HepG2 (cell line): ENCODE results near the gene TBC1D16. TPM values are rescaled to one million over a fixed set of nuclear protein-coding genes. Genes with fewer than 3 reads are reported as not detected.

Source experiments
- DMAP1 ChIP-seq: IDR thresholded peaks from 2 replicates; pipeline ENCODE4 v1.6.1; 2016
- FOXA3 ChIP-seq: IDR thresholded peaks from 2 replicates; pipeline ENCODE4 v1.6.1; 2016; ENCODE audit warnings: missing genetic modification reagents, missing compliant biosample characterization
- FOXO1 ChIP-seq: sonication (generic); formaldehyde crosslinking; IDR thresholded peaks from 2 replicates; pipeline ENCODE4 v1.4.0; 2020; ENCODE audit warnings: missing genetic modification reagents
- GATAD2A ChIP-seq: IDR thresholded peaks from 2 replicates; pipeline ENCODE4 v1.6.1; 2016
- ISL2 ChIP-seq: sonication (generic); formaldehyde crosslinking; IDR thresholded peaks from 2 replicates; pipeline ENCODE4 v1.5.0; 2020; ENCODE audit warnings: missing genetic modification reagents
- ISX ChIP-seq: sonication (generic); formaldehyde crosslinking; conservative IDR thresholded peaks from 2 replicates; pipeline ENCODE4 v1.5.0; 2020; ENCODE audit warnings: missing genetic modification reagents
- MEIS1 ChIP-seq: sonication (generic); formaldehyde crosslinking; IDR thresholded peaks from 2 replicates; pipeline ENCODE4 v1.9.0; 2021; ENCODE audit warnings: mild to moderate bottlenecking, missing genetic modification reagents, moderate library complexity, borderline replicate concordance
- MEIS2 ChIP-seq: sonication (generic); formaldehyde crosslinking; IDR thresholded peaks from 2 replicates; pipeline ENCODE4 v1.9.0; 2021; ENCODE audit warnings: mild to moderate bottlenecking, missing genetic modification reagents
- MXD4 ChIP-seq: IDR thresholded peaks from 2 replicates; pipeline ENCODE4 v1.6.1; 2016; ENCODE audit warnings: mild to moderate bottlenecking, missing biosample characterization, missing genetic modification reagents
- PATZ1 ChIP-seq: sonication (generic); formaldehyde crosslinking; IDR thresholded peaks from 2 replicates; pipeline ENCODE4 v1.4.0; 2020; ENCODE audit warnings: missing genetic modification reagents
- PPARG ChIP-seq: conservative IDR thresholded peaks from 2 replicates; pipeline ENCODE4 v1.6.1; 2016; ENCODE audit warnings: missing biosample characterization, missing genetic modification reagents
- PREB ChIP-seq: sonication (generic); formaldehyde crosslinking; IDR thresholded peaks from 2 replicates; pipeline ENCODE4 v1.4.0; 2020; ENCODE audit warnings: missing genetic modification reagents
- RXRA ChIP-seq: sonication (generic); formaldehyde crosslinking; IDR thresholded peaks from 2 replicates; pipeline ENCODE4 v1.5.1; 2020; ENCODE audit warnings: missing genetic modification reagents
- SCMH1 ChIP-seq: sonication (generic); formaldehyde crosslinking; IDR thresholded peaks from 2 replicates; pipeline ENCODE4 v1.9.0; 2021; ENCODE audit warnings: missing genetic modification reagents, mild to moderate bottlenecking, borderline replicate concordance
- SMAD3 ChIP-seq: sonication (generic); formaldehyde crosslinking; IDR thresholded peaks from 2 replicates; pipeline ENCODE4 v1.4.0; 2020; ENCODE audit warnings: missing genetic modification reagents
- SOX6 ChIP-seq, 2 experiments: fragments of 450-650 bp in 1 of 2; sonication (generic) in 1 of 2; formaldehyde crosslinking in 1 of 2; IDR thresholded peaks; 2 replicates each; pipeline versions ENCODE4 v1.4.0 to v1.6.1; 2017 to 2020; ENCODE audit warnings: antibody characterized with exemption in 1 of 2, mild to moderate bottlenecking in 1 of 2, missing genetic modification reagents in 1 of 2
- TBX3 ChIP-seq: fragments of 450-650 bp; IDR thresholded peaks from 2 replicates; pipeline ENCODE4 v1.6.1; 2017; ENCODE audit warnings: antibody characterized with exemption, mild to moderate bottlenecking, inconsistent platforms, borderline replicate concordance
- TCF7 ChIP-seq: sonication (generic); IDR thresholded peaks from 2 replicates; pipeline ENCODE4 v1.6.1; 2016; ENCODE audit warnings: antibody characterized with exemption, low read depth
- ZNF329 ChIP-seq: sonication (generic); formaldehyde crosslinking; IDR thresholded peaks from 2 replicates; pipeline ENCODE4 v1.9.0; 2021; ENCODE audit warnings: low read depth, mild to moderate bottlenecking, missing genetic modification reagents
- ZNF333 ChIP-seq: sonication (generic); formaldehyde crosslinking; IDR thresholded peaks from 2 replicates; pipeline ENCODE4 v1.4.0; 2020; ENCODE audit warnings: mild to moderate bottlenecking, missing genetic modification reagents, borderline replicate concordance
- ZNF510 ChIP-seq: sonication (generic); formaldehyde crosslinking; IDR thresholded peaks from 2 replicates; pipeline ENCODE4 v1.4.0; 2020; ENCODE audit warnings: low read depth, mild to moderate bottlenecking, missing genetic modification reagents
- ZNF879 ChIP-seq: sonication (generic); formaldehyde crosslinking; IDR thresholded peaks from 2 replicates; pipeline ENCODE4 v1.8.1; 2023; ENCODE audit warnings: missing genetic modification reagents
- polyA plus RNA-seq, 8 experiments: library from polyadenylated mRNA; depleted of rRNA in 3 of 8; stranded (reverse) in 7 of 8; unstranded in 1 of 8; fragments of >200 nt; fragmentation: Illumina TruSeq in 4 of 8; extraction: Trizol in 4 of 8; gene quantifications; 2 replicates each; pipeline versions ENCODE4 v1.2.1 to v1.2.3, GENCODE V29; 2011 to 2016; ENCODE audit warnings: low read depth in 4 of 8, missing spikeins in 1 of 8, mixed read lengths in 1 of 8; ENCODE audit not compliant: insufficient read depth in 1 of 8
- total RNA-seq, 5 experiments: library from RNA; depleted of rRNA; stranded (reverse); fragments of >200 nt; fragmentation: Illumina TruSeq; extraction: Trizol; gene quantifications; 2 replicates each; pipeline ENCODE4 v1.2.3, GENCODE V29; 2016; ENCODE audit warnings: low read depth in 1 of 5
- TF ChIP-seq, protein P1 (sequence below): IDR thresholded peaks from 2 replicates; pipeline ENCODE4 v1.4.0; 2020; ENCODE audit warnings: mild to moderate bottlenecking, missing genetic modification reagents
- TF ChIP-seq, protein P2 (sequence below): sonication (generic); formaldehyde crosslinking; IDR thresholded peaks from 2 replicates; pipeline ENCODE4 v1.5.0; 2020; ENCODE audit warnings: missing genetic modification reagents

The TBC1D16 gene
- total and polyA plus RNA-seq, 2 of the 13 experiments (the other 11 are each of a cell fraction or from before 2014, with no cell fraction given) = 14.9 to 24.9 TPM

DNA sequence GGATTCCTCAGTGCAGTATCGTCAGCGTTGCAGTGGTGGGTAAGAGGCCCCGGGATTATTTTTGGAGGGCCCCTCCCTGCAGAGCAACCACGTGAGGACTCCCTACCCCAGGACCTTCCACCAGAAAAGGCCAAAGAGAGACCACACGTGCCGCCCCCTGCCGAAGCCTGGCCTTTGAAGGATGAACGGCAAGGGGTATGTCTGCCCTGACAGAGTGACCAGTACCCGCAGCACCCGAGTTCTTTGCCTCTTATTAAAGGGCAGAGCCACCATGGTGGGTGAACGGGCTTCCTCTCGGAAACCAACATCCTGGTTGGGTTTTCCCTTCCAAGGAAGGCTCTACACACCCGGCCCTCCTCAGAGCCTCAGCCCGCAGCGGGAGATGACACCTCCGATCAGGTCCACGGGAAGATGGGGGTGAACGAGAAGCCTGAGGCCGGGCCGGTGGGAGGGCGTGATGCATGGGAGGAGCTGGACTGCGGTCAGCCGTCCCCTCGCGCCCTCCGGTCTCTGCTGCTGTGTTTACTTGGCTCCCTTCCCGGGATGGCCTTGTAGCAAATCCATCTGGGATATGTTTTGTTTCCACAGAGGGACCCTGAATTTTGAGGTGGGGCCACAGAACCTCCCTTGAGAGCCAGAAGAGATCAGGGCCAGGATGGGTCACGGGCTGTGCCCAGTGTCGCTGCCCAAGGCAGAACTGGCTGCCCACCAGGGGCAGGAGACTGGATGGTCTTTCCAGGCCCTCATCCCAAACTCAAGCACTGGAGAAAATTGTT is 49.1 kb downstream of the TBC1D16 start (continued):
- TF ChIP-seq SMAD3 = peak; percentile 81
- TF ChIP-seq TBX3 = no peak
- TF ChIP-seq GATAD2A (CRISPR knock-in tag) = peak; percentile 94
- TF ChIP-seq FOXO1 (CRISPR knock-in tag) = peak; percentile 98
- TF ChIP-seq SCMH1 (CRISPR knock-in tag) = no peak
- peak; percentile 47; the same call in 1 of the 2 replicates for TF ChIP-seq TCF7
- peak; percentile 80 for TF ChIP-seq RXRA (CRISPR knock-in tag)
- TF ChIP-seq ISL2 (CRISPR knock-in tag) = peak; percentile 47; the same call in 1 of the 2 replicates
- TF ChIP-seq DMAP1 = peak; percentile 67; the same call in 1 of the 2 replicates
- peak; percentile 55; the same call in 1 of the 2 replicates for TF ChIP-seq ZNF329 (CRISPR knock-in tag)
- TF ChIP-seq ISX (CRISPR knock-in tag) = no peak
- TF ChIP-seq, protein P1, sequence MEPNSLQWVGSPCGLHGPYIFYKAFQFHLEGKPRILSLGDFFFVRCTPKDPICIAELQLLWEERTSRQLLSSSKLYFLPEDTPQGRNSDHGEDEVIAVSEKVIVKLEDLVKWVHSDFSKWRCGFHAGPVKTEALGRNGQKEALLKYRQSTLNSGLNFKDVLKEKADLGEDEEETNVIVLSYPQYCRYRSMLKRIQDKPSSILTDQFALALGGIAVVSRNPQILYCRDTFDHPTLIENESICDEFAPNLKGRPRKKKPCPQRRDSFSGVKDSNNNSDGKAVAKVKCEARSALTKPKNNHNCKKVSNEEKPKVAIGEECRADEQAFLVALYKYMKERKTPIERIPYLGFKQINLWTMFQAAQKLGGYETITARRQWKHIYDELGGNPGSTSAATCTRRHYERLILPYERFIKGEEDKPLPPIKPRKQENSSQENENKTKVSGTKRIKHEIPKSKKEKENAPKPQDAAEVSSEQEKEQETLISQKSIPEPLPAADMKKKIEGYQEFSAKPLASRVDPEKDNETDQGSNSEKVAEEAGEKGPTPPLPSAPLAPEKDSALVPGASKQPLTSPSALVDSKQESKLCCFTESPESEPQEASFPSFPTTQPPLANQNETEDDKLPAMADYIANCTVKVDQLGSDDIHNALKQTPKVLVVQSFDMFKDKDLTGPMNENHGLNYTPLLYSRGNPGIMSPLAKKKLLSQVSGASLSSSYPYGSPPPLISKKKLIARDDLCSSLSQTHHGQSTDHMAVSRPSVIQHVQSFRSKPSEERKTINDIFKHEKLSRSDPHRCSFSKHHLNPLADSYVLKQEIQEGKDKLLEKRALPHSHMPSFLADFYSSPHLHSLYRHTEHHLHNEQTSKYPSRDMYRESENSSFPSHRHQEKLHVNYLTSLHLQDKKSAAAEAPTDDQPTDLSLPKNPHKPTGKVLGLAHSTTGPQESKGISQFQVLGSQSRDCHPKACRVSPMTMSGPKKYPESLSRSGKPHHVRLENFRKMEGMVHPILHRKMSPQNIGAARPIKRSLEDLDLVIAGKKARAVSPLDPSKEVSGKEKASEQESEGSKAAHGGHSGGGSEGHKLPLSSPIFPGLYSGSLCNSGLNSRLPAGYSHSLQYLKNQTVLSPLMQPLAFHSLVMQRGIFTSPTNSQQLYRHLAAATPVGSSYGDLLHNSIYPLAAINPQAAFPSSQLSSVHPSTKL (CRISPR knock-in tag) = peak; percentile 95
- TF ChIP-seq ZNF333 = no peak
- peak; percentile 95 for TF ChIP-seq FOXA3
- TF ChIP-seq, protein P2, sequence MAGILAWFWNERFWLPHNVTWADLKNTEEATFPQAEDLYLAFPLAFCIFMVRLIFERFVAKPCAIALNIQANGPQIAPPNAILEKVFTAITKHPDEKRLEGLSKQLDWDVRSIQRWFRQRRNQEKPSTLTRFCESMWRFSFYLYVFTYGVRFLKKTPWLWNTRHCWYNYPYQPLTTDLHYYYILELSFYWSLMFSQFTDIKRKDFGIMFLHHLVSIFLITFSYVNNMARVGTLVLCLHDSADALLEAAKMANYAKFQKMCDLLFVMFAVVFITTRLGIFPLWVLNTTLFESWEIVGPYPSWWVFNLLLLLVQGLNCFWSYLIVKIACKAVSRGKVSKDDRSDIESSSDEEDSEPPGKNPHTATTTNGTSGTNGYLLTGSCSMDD (CRISPR knock-in tag) = no peak
- TF ChIP-seq ZNF510 = peak; percentile 84; the same call in 1 of the 2 replicates
- TF ChIP-seq PREB (CRISPR knock-in tag) = no peak
- TF ChIP-seq MEIS1 (CRISPR knock-in tag) = peak; percentile 92
- TF ChIP-seq SOX6 (IDR thresholded peaks at IDR 0.05) = no peak
- TF ChIP-seq SOX6 (CRISPR knock-in tag; IDR thresholded peaks at IDR 0.05) = peak; percentile 89
- TF ChIP-seq PPARG (CRISPR knock-in tag) = peak; percentile 83
- TF ChIP-seq MEIS2 (CRISPR knock-in tag) = peak; percentile 78; the same call in 1 of the 2 replicates
- TF ChIP-seq MXD4 (CRISPR knock-in tag) = no peak
- no peak for TF ChIP-seq ZNF879
- TF ChIP-seq PATZ1 (CRISPR knock-in tag) = peak; percentile 93
